WTC11 (cell line): ENCODE measurements around the gene PIGP.

Source experiments
- FOXK1 ChIP-seq: sonication (generic); formaldehyde crosslinking; IDR thresholded peaks from 2 replicates; pipeline ENCODE4 v1.8.0; 2022; ENCODE audit warnings: mild to moderate bottlenecking, moderate library complexity, missing genetic modification reagents
- GRHL2 ChIP-seq: fragments of 250-450 bp; sonication (Bioruptor Pico); IDR thresholded peaks from 2 replicates; pipeline ENCODE4 v1.8.0; 2022; ENCODE audit warnings: mild to moderate bottlenecking, moderate library complexity; ENCODE audit not compliant: insufficient replicate concordance, severe bottlenecking
- IRF1 ChIP-seq: sonication (generic); formaldehyde crosslinking; IDR thresholded peaks from 2 replicates; pipeline ENCODE4 v1.8.0; 2023; ENCODE audit warnings: missing genetic modification reagents
- OVOL2 ChIP-seq: fragments of 250-450 bp; sonication (Bioruptor Pico); IDR thresholded peaks from 2 replicates; pipeline ENCODE4 v1.9.0; 2021; ENCODE audit warnings: mild to moderate bottlenecking, borderline replicate concordance
- SP1 ChIP-seq: sonication (generic); formaldehyde crosslinking; conservative IDR thresholded peaks from 2 replicates; pipeline ENCODE4 v1.8.1; 2022; ENCODE audit warnings: missing genetic modification reagents
- TEAD1 ChIP-seq: sonication (generic); formaldehyde crosslinking; IDR thresholded peaks from 2 replicates; pipeline ENCODE4 v1.8.0; 2022; ENCODE audit warnings: mild to moderate bottlenecking, missing genetic modification reagents
- TEAD4 ChIP-seq: sonication (generic); formaldehyde crosslinking; IDR thresholded peaks from 2 replicates; pipeline ENCODE4 v1.8.0; 2022; ENCODE audit warnings: mild to moderate bottlenecking, missing genetic modification reagents
- ZNF138 ChIP-seq: sonication (generic); formaldehyde crosslinking; conservative IDR thresholded peaks from 2 replicates; pipeline ENCODE4 v1.8.1; 2022; ENCODE audit warnings: mild to moderate bottlenecking, moderate library complexity, missing genetic modification reagents
- TF ChIP-seq, protein P1 (sequence below): fragments of 200-600 bp; IDR thresholded peaks from 2 replicates; pipeline ENCODE4 v1.8.0; 2022; ENCODE audit warnings: antibody characterized with exemption

DNA sequence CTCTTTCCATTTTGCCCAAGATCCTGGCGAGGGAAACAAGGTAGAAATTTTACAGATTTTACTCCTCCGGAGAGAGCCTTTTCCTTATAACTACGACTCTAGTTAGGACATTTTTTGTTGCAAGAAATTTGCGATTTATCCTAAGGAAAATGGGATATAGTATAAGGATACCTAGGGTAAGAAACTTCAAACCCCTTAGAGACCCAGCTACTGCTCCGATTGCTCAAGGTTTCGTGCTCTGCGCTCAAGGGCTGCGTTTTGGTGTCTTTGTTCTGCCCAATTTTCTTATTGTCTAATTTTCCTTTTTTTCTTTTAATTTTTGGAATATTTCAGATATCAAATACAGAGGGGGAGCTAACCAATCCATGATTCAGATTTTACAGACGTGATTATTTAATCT lies 1.7 kb upstream of the PIGP start:
- TF ChIP-seq, protein P1, sequence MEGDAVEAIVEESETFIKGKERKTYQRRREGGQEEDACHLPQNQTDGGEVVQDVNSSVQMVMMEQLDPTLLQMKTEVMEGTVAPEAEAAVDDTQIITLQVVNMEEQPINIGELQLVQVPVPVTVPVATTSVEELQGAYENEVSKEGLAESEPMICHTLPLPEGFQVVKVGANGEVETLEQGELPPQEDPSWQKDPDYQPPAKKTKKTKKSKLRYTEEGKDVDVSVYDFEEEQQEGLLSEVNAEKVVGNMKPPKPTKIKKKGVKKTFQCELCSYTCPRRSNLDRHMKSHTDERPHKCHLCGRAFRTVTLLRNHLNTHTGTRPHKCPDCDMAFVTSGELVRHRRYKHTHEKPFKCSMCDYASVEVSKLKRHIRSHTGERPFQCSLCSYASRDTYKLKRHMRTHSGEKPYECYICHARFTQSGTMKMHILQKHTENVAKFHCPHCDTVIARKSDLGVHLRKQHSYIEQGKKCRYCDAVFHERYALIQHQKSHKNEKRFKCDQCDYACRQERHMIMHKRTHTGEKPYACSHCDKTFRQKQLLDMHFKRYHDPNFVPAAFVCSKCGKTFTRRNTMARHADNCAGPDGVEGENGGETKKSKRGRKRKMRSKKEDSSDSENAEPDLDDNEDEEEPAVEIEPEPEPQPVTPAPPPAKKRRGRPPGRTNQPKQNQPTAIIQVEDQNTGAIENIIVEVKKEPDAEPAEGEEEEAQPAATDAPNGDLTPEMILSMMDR, result no peak
- TF ChIP-seq TEAD1 (CRISPR knock-in tag), result no peak
- no peak for TF ChIP-seq FOXK1 (CRISPR knock-in tag)
- TF ChIP-seq SP1, result no peak
- TF ChIP-seq ZNF138, result no peak
- no peak for TF ChIP-seq OVOL2 (CRISPR knock-in tag)
- TF ChIP-seq TEAD4 (CRISPR knock-in tag), result no peak
- no peak for TF ChIP-seq GRHL2 (CRISPR knock-in tag)
- TF ChIP-seq IRF1, result no peak
